Neural cell (in vitro differentiated cells): ENCODE measurements around the gene SLC31A1. TPM values are rescaled to one million over a fixed set of nuclear protein-coding genes. Genes with fewer than 3 reads are reported as not detected.

Experiments used
- H2AFZ ChIP-seq: fragments of 200-600, 300-800 bp; sonication (generic), shearing (Covaris generic); 2 replicates; pipeline ENCODE4 v1.6.0; 2014; ENCODE audit warnings: low read depth, mild to moderate bottlenecking, antibody characterized with exemption, low read length, moderate library complexity
- H3F3A ChIP-seq: fragments of 200-600 bp; shearing (Covaris generic); 2 replicates; pipeline ENCODE4 v1.6.1; 2016; ENCODE audit warnings: mild to moderate bottlenecking, moderate library complexity, mixed read lengths, antibody characterized with exemption, low read length; ENCODE audit not compliant: insufficient read depth, poor library complexity, severe bottlenecking
- H3K27ac ChIP-seq: fragments of 200-600, 300-800 bp; sonication (generic), shearing (Covaris generic); 2 replicates; pipeline ENCODE4 v1.5.1; 2014; ENCODE audit warnings: mild to moderate bottlenecking, low read length, moderate library complexity
- H3K27me3 ChIP-seq: fragments of 300-800, 200-600 bp; sonication (generic), shearing (Covaris generic); 2 replicates; pipeline ENCODE4 v1.6.0; 2014; ENCODE audit warnings: mild to moderate bottlenecking, low read depth, low read length, moderate library complexity; ENCODE audit not compliant: insufficient read depth
- H3K36me3 ChIP-seq: fragments of 300-800, 200-600 bp; sonication (generic), shearing (Covaris generic); 2 replicates; pipeline ENCODE4 v1.5.1; 2014; ENCODE audit warnings: mild to moderate bottlenecking, antibody characterized with exemption, low read length, moderate library complexity; ENCODE audit not compliant: insufficient read depth
- H3K4me2 ChIP-seq: fragments of 300-800, 200-600 bp; sonication (generic), shearing (Covaris generic); 2 replicates; pipeline ENCODE4 v1.6.0; 2014; ENCODE audit warnings: mild to moderate bottlenecking, low read length
- H3K4me3 ChIP-seq: fragments of 300-800, 200-600 bp; sonication (generic), shearing (Covaris generic); 2 replicates; pipeline ENCODE4 v1.5.1; 2014; ENCODE audit warnings: mild to moderate bottlenecking, low read length, moderate library complexity
- H3K79me2 ChIP-seq: fragments of 200-600 bp; shearing (Covaris generic); replicated peaks from 2 replicates; pipeline ENCODE4 v1.6.0; 2014; ENCODE audit warnings: mild to moderate bottlenecking, low read length, moderate library complexity; ENCODE audit not compliant: insufficient read depth
- H3K9ac ChIP-seq: fragments of 300-800, 200-600 bp; sonication (generic), shearing (Covaris generic); 2 replicates; pipeline ENCODE4 v1.6.1; 2016; ENCODE audit warnings: mild to moderate bottlenecking, low read length, mixed read lengths
- H3K9me2 ChIP-seq: fragments of 200-600 bp; shearing (Covaris generic); 2 replicates; pipeline ENCODE4 v1.6.1; 2016; ENCODE audit warnings: mild to moderate bottlenecking, low read length, mixed read lengths; ENCODE audit not compliant: insufficient read depth
- H3K9me3 ChIP-seq: fragments of 200-600, 300-800 bp; sonication (generic), shearing (Covaris generic); 2 replicates; pipeline ENCODE4 v1.6.1; 2016; ENCODE audit warnings: mild to moderate bottlenecking, mixed run types, low read length, moderate library complexity, mixed read lengths
- H4K20me1 ChIP-seq: fragments of 200-600 bp; shearing (Covaris generic); 2 replicates; pipeline ENCODE4 v1.6.1; 2016; ENCODE audit warnings: mild to moderate bottlenecking, mixed run types; ENCODE audit not compliant: insufficient read depth
- EP300 ChIP-seq: fragments of 450-650 bp; conservative IDR thresholded peaks from 2 replicates; pipeline ENCODE4 v1.6.1; 2014; ENCODE audit warnings: antibody characterized with exemption, mild to moderate bottlenecking, moderate library complexity; ENCODE audit not compliant: poor library complexity, severe bottlenecking
- EZH2 ChIP-seq: fragments of 200-600, 300-800 bp; shearing (Covaris generic), sonication (generic); IDR thresholded peaks from 2 replicates; pipeline ENCODE4 v1.6.1; 2014; ENCODE audit warnings: antibody characterized with exemption, low read length, borderline replicate concordance, mild to moderate bottlenecking; ENCODE audit not compliant: insufficient read depth, poor library complexity, severe bottlenecking
- MXI1 ChIP-seq: fragments of 450-650 bp; conservative IDR thresholded peaks from 2 replicates; pipeline ENCODE4 v1.6.1; 2014; ENCODE audit warnings: antibody characterized with exemption, mild to moderate bottlenecking; ENCODE audit not compliant: poor library complexity, severe bottlenecking
- POLR2AphosphoS5 ChIP-seq: IDR thresholded peaks from 2 replicates; pipeline ENCODE4 v1.6.1; 2012
- RAD21 ChIP-seq: fragments of 450-650 bp; conservative IDR thresholded peaks from 2 replicates; pipeline ENCODE4 v1.6.1; 2014; ENCODE audit warnings: antibody characterized with exemption, mild to moderate bottlenecking, moderate library complexity
- SMC3 ChIP-seq: fragments of 450-650 bp; conservative IDR thresholded peaks from 2 replicates; pipeline ENCODE4 v1.6.1; 2014; ENCODE audit warnings: antibody characterized with exemption, mild to moderate bottlenecking, moderate library complexity; ENCODE audit not compliant: poor library complexity
- TAF1 ChIP-seq: IDR thresholded peaks from 2 replicates; pipeline ENCODE4 v1.6.1; 2012; ENCODE audit warnings: low read depth
- polyA plus RNA-seq: library from polyadenylated mRNA; depleted of rRNA; stranded (reverse); fragments of >200 nt; gene quantifications from 2 replicates; pipeline ENCODE4 v1.2.3, GENCODE V29; 2014
- TF ChIP-seq, protein P1 (sequence below): fragments of 450-650 bp; IDR thresholded peaks from 2 replicates; pipeline ENCODE4 v1.5.1; 2014; ENCODE audit warnings: antibody characterized with exemption, mild to moderate bottlenecking, moderate library complexity; ENCODE audit not compliant: poor library complexity, severe bottlenecking
- TF ChIP-seq, protein P2 (sequence below): IDR thresholded peaks from 2 replicates; pipeline ENCODE4 v1.6.1; 2012; ENCODE audit warnings: borderline replicate concordance

SLC31A1 gene
- polyA plus RNA-seq, 1 donor from 2014 or later: 7.4 TPM

DNA sequence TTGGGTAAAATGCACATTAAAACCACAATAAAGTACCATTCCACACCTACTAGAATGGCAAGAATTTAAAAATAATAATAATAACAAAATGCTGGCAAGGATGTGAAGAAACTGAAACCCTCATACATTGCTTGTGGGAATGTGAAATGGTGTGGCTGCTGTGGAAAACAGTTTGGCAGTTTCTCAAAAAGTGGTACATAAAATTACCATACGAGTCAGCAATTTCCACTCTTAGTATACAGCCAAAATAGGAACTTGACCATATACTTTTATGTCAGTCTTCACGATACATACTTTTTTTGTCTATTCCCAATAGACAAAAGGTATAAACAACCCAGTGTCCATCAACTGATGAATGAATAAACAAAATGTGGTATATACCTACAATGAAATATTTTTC is 15.9 kb upstream of the SLC31A1 start:
- no peaks in the 10 kb centered on the region for H3K9me3 ChIP-seq
- H3F3A ChIP-seq: no peaks in the 10 kb centered on the region
- H4K20me1 ChIP-seq: no peaks in the 10 kb centered on the region

DNA sequence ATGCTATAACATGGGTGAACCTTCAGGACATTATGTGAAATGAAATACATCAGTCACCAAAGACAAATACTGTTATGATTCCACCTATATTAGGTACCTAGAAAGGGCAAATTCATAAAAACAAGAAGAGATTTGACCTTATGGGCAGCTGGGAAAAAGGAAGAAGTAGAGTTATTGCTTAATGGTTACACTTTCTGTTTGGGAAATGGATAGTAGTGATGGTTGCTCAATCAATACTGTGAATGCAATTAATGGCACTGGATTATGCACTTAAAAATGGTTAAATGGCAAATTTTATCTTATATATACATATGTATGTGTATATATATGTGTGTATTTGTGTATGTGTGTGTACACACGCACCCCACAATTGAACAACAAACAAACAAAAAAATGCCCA is 15.5 kb upstream of the SLC31A1 start:
- no peak overlapping the region for H3K4me2 ChIP-seq
- H3K9ac ChIP-seq: no peak overlapping the region
- H3K27me3 ChIP-seq: no peaks in the 10 kb centered on the region
- no peaks in the 10 kb centered on the region for H3K9me3 ChIP-seq
- H4K20me1 ChIP-seq: no peaks in the 10 kb centered on the region
- no peaks in the 10 kb centered on the region for H3F3A ChIP-seq
- TF ChIP-seq RAD21 (no peak), POLR2AphosphoS5 (no peak), EZH2 (no peak), EP300 (no peak), TAF1 (no peak), SMC3 (no peak), MXI1 (no peak)
- TF ChIP-seq, protein P1, sequence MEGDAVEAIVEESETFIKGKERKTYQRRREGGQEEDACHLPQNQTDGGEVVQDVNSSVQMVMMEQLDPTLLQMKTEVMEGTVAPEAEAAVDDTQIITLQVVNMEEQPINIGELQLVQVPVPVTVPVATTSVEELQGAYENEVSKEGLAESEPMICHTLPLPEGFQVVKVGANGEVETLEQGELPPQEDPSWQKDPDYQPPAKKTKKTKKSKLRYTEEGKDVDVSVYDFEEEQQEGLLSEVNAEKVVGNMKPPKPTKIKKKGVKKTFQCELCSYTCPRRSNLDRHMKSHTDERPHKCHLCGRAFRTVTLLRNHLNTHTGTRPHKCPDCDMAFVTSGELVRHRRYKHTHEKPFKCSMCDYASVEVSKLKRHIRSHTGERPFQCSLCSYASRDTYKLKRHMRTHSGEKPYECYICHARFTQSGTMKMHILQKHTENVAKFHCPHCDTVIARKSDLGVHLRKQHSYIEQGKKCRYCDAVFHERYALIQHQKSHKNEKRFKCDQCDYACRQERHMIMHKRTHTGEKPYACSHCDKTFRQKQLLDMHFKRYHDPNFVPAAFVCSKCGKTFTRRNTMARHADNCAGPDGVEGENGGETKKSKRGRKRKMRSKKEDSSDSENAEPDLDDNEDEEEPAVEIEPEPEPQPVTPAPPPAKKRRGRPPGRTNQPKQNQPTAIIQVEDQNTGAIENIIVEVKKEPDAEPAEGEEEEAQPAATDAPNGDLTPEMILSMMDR: no peak
- TF ChIP-seq, protein P2, sequence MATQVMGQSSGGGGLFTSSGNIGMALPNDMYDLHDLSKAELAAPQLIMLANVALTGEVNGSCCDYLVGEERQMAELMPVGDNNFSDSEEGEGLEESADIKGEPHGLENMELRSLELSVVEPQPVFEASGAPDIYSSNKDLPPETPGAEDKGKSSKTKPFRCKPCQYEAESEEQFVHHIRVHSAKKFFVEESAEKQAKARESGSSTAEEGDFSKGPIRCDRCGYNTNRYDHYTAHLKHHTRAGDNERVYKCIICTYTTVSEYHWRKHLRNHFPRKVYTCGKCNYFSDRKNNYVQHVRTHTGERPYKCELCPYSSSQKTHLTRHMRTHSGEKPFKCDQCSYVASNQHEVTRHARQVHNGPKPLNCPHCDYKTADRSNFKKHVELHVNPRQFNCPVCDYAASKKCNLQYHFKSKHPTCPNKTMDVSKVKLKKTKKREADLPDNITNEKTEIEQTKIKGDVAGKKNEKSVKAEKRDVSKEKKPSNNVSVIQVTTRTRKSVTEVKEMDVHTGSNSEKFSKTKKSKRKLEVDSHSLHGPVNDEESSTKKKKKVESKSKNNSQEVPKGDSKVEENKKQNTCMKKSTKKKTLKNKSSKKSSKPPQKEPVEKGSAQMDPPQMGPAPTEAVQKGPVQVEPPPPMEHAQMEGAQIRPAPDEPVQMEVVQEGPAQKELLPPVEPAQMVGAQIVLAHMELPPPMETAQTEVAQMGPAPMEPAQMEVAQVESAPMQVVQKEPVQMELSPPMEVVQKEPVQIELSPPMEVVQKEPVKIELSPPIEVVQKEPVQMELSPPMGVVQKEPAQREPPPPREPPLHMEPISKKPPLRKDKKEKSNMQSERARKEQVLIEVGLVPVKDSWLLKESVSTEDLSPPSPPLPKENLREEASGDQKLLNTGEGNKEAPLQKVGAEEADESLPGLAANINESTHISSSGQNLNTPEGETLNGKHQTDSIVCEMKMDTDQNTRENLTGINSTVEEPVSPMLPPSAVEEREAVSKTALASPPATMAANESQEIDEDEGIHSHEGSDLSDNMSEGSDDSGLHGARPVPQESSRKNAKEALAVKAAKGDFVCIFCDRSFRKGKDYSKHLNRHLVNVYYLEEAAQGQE: no peak
- no peak overlapping the region for H3K4me3 ChIP-seq
- no peak overlapping the region for H2AFZ ChIP-seq
- peaks cover 6% of the 10 kb centered on the region for H3K36me3 ChIP-seq
- H3K27ac ChIP-seq: no peak overlapping the region
- no peaks in the 10 kb centered on the region for H3K79me2 ChIP-seq
- H3K9me2 ChIP-seq: no peaks in the 10 kb centered on the region

More for the DNA sequence above, 15.9 kb upstream of the SLC31A1 start:
- Histone ChIP-seq H3K4me3 (no peak overlapping the region), H3K79me2 (no peaks in the 10 kb centered on the region), H3K36me3 (peaks cover 6% of the 10 kb centered on the region), H3K9ac (no peak overlapping the region), H3K27ac (no peak overlapping the region), H3K9me2 (no peaks in the 10 kb centered on the region), H3K4me2 (no peak overlapping the region), H3K27me3 (no peaks in the 10 kb centered on the region), H2AFZ (no peak overlapping the region)
- TF ChIP-seq RAD21 (no peak), POLR2AphosphoS5 (no peak), EZH2 (no peak), TAF1 (no peak), EP300 (no peak), MXI1 (no peak), SMC3 (no peak)
- TF ChIP-seq, protein P1: no peak
- TF ChIP-seq, protein P2: no peak
